ENCODE data around the gene LRRC74A.

Gene LRRC74A

DNA sequence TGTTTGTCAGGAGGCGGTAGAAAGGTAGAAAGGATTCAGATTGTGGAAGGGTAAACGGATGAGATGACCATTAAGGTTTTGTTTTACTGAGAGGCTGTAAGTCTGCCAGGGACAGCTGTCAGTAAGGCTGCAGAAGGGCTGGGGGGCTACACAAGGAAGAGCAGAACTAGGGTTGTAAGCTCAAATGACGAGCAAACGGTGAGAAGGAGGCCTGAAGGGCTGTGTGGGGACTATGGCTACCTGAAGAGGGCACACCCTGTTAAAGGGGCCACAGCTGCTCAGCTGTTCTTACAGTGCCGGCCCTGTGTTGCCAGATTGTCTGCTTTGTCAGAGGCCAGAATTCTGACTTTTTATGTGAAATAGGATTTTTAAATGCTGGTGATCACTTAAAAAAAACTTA, 45.8 kb upstream of the LRRC74A start:
- TF ChIP-seq CTCF (conservative IDR thresholded peaks at IDR 0.05; ENCODE audit: low read length) = no peak
- no peak for DNase-seq (ENCODE audit: low read depth)
- H3K4me3 ChIP-seq (ENCODE audit: low read length) = no peak overlapping the region

DNA sequence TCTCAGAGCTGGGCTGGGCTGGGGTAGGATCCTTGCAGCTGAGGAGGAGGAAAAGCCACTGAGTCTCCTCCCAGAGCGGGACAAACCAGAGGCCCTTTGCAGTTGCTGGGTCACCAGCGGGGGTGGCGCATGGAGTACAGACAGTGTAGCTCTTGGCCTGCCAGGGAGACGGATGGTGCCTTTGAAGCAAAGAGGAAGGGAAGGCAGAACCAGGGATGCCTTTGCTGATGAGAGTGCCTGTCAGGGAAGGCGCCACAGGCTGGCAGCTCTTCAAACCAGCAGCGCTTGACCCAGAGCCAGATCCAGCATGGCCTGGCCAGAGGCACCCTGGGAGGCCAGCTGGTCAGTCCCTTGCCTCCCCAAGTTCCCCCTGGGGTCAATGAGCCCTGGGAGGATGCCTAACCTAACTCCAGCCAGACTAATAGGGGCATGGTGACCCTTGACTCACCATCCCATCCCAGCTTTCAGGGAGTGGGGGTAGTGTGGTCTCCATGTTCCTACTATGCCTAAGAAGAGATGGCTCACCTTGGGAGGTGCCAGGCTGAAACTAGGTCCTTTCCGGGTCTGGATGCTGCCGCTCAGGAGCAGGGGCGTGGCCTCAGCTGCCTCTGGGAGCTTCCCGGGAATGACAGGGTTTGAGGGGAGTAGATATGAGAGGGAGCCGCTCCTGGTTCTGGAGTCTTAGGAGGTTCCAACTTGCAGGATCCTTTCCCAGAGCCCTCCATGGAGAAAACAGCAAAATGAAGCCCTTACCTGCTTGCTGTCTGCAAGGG, 45.1 kb upstream of the LRRC74A start:
- no peak for TF ChIP-seq CTCF (conservative IDR thresholded peaks at IDR 0.05; ENCODE audit: low read length)
- no peak overlapping the region for H3K4me3 ChIP-seq (ENCODE audit: low read length)
- DNase-seq (ENCODE audit: low read depth) = no peak

- TF ChIP-seq CTCF (conservative IDR thresholded peaks at IDR 0.05; ENCODE audit: low read length) = no peak
- H3K4me3 ChIP-seq (ENCODE audit: low read length) = no peak overlapping the region
- DNase-seq (ENCODE audit: low read depth) = no peak
These were observed 44.6 kb upstream of the LRRC74A start for GRCh38 chr14:76781648-76782051.

GRCh38 chr14:76782115-76782884, 43.9 kb upstream of the LRRC74A start:
- no peak overlapping the region for H3K4me3 ChIP-seq (ENCODE audit: low read length)
- DNase-seq (ENCODE audit: low read depth) = no peak
- no peak for TF ChIP-seq CTCF (conservative IDR thresholded peaks at IDR 0.05; ENCODE audit: low read length)

GRCh38 chr14:76782885-76783566, 43.2 kb upstream of the LRRC74A start:
- DNase-seq (ENCODE audit: low read depth) = no peak
- no peak for TF ChIP-seq CTCF (conservative IDR thresholded peaks at IDR 0.05; ENCODE audit: low read length)
- no peak overlapping the region for H3K4me3 ChIP-seq (ENCODE audit: low read length)

DNA sequence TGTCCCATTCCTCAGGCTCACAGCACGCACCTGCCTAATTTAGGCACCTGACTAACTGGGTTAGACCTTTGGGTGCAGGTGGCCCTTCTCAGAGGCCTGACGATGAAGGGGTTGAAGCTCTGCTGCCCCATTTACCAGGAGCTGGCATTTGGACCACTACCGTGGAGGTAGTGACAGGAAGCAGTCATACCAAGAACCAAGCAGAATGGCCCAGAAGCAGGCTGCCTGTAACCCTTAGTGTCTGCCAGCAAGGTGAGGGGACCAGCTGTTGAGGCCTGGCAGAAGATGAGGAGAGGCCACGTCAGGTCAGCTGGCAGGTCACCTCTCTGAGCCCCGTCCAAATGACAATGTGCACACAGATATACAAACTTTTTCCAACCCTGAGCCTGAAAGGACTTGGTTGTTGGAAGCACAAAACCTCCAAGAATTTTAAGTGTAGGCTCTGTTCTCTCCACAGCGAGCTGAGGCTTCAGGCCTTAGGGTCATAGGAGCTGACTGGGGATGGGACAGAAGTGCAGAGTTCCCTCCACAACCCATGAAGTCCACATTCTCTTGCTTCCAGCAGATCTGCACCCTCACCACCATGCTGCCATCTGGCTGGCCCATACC, 41.8 kb upstream of the LRRC74A start:
- TF ChIP-seq CTCF (conservative IDR thresholded peaks at IDR 0.05; ENCODE audit: low read length) = no peak
- no peak overlapping the region for H3K4me3 ChIP-seq (ENCODE audit: low read length)
- no peak for DNase-seq (ENCODE audit: low read depth)
